GM18511 (cell line): ENCODE data around the gene PROM2.

Source experiments
- ATAC-seq: cut with Tn5 transposase; IDR thresholded peaks from one replicate; pipeline ENCODE4 v1.9.1; 2021; ENCODE audit warnings: mild to moderate bottlenecking, moderate library complexity; ENCODE audit not compliant: unreplicated experiment

The PROM2 gene

GRCh38 chr2:95284886-95285541 is 10.8 kb downstream of the PROM2 start:
- no peak for ATAC-seq

- ATAC-seq = no peak
Measured at GRCh38 chr2:95285542-95285932, 11.3 kb downstream of the PROM2 start.

GRCh38 chr2:95287336-95287735 is 13.1 kb downstream of the PROM2 start:
- ATAC-seq = no peak

GRCh38 chr2:95287806-95288205 is 13.6 kb downstream of the PROM2 start:
- ATAC-seq = no peak

- ATAC-seq = no peak
Measured at GRCh38 chr2:95289253-95289652, 15.0 kb downstream of the PROM2 start.

- no peak for ATAC-seq
Measured at GRCh38 chr2:95291222-95291621, 17.0 kb downstream of the PROM2 start.

GRCh38 chr2:95292623-95293260 is 18.5 kb downstream of the PROM2 start:
- ATAC-seq = no peak

- ATAC-seq = no peak
Measured at GRCh38 chr2:95294579-95295250, 20.5 kb downstream of the PROM2 start.

GRCh38 chr2:95295376-95295775 is 21.1 kb downstream of the PROM2 start:
- ATAC-seq = no peak

GRCh38 chr2:95296011-95296410 is 21.8 kb downstream of the PROM2 start:
- no peak for ATAC-seq

GRCh38 chr2:95296880-95297487 is 22.7 kb downstream of the PROM2 start, which contains the start of gene KCNIP3:
Gene KCNIP3 (plus strand): TSS chr2:95297347. CDS start chr2:95297439, 92 bp downstream.
- no peak for ATAC-seq

GRCh38 chr2:95297639-95298395 is 23.6 kb downstream of the PROM2 start:
- ATAC-seq = no peak

- no peak for ATAC-seq
Measured at GRCh38 chr2:95298486-95299111, 24.4 kb downstream of the PROM2 start.

GRCh38 chr2:95299961-95300360 is 25.7 kb downstream of the PROM2 start:
- ATAC-seq = no peak

- peak; percentile 49 for ATAC-seq
Measured at GRCh38 chr2:95300450-95300849, 26.2 kb downstream of the PROM2 start.

GRCh38 chr2:95301186-95301585 is 26.9 kb downstream of the PROM2 start:
- no peak for ATAC-seq

- ATAC-seq = no peak
Measured at GRCh38 chr2:95301876-95302641, 27.8 kb downstream of the PROM2 start.

- ATAC-seq = no peak
Measured at GRCh38 chr2:95303191-95303919, 29.1 kb downstream of the PROM2 start.
